ENCODE data around the gene RABL6.
"Not testable (repeated sequence)": the region's sequence is repeated elsewhere in the genome, so short reads cannot be mapped to it uniquely, and the experiment has no call there.

- not testable (repeated sequence) for TF ChIP-seq CTCF, POLR2A (IDR thresholded peaks at IDR 0.05)
These were observed 10.9 kb upstream of the RABL6 start for GRCh38 chr9:136796775-136797347.

Data from uterus (tissue), 2 donors.